T-helper 22 cell (primary cell): ENCODE results near the gene TMEM97.
A peak's percentile ranks its signal among the peaks of the same experiment; 100 is the strongest.
"Not testable (repeated sequence)": the region's sequence is repeated elsewhere in the genome, so short reads cannot be mapped to it uniquely, and the experiment has no call there.

ENCODE experiments used
- DNase-seq: peaks from one replicate; pipeline ENCODE4 v3.0.0-alpha.2; 2020; ENCODE audit warnings: low read depth

TMEM97 gene

GRCh38 chr17:28338056-28338768 lies 19.2 kb downstream of the TMEM97 start:
- no peak for DNase-seq

- DNase-seq = not testable (repeated sequence)
These were observed 19.8 kb downstream of the TMEM97 start for GRCh38 chr17:28338769-28339212.

DNA sequence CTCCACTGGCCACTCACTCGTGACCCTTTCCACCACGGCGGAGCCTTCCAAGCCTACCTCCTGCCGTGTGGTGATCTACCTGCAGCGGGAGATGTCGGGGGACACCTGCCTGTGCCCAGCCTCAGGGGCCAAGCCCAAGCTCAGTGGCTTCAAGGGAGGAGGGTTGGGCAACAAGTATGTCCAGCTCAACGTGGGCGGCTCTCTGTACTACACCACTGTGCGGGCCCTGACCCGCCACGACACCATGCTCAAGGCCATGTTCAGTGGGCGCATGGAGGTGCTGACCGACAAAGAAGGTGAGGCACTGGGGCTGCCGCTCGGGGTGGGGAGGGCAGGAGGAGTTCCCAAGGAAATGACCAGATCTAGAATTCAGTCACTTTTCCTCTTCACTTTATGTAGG lies 20.4 kb downstream of the TMEM97 start:
- DNase-seq = no peak

DNA sequence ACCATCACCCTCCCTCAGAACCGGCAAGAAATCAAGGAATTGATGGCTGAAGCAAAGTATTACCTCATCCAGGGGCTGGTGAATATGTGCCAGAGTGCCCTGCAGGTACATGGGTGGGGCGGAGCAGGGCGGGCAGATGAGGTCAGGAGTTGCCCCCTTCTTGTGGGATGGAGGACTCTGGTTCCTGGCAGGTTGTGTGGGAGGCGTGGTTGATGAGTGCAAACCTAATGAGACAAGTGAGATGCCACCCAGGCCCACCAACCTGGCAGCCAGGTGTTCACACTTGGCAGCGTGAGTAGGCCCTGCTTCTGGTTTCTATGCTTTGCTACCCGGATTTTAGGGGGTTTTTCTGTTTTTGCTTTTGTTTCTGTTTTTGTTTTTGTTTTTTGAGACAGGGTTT lies 21.4 kb downstream of the TMEM97 start:
- no peak for DNase-seq

- DNase-seq = no peak
These were observed 22.5 kb downstream of the TMEM97 start for GRCh38 chr17:28341516-28341915.

- no peak for DNase-seq
These were observed 23.3 kb downstream of the TMEM97 start for GRCh38 chr17:28342313-28342712.

DNA sequence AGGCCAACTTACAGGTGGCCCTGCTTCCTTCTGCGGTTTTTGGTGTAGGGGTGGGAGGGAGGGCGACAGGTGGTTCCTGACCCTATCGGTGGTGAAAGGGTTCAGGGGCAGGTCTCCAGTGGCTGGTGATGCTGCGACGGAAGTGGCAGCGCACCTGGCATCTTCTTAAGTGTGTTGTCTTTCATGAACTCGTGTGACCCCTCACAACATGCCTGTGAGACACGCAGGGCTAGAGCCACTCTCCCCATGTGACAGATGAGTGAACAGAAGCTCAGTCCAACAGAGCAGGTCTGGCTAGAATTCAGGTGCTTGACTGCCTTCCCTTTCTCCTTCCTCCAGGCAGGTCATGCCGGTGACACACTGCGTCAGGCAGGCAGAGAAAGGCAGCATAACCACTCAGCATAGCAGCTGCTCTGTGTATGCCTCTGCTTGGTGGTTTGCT lies 24.5 kb downstream of the TMEM97 start:
- no peak for DNase-seq

DNA sequence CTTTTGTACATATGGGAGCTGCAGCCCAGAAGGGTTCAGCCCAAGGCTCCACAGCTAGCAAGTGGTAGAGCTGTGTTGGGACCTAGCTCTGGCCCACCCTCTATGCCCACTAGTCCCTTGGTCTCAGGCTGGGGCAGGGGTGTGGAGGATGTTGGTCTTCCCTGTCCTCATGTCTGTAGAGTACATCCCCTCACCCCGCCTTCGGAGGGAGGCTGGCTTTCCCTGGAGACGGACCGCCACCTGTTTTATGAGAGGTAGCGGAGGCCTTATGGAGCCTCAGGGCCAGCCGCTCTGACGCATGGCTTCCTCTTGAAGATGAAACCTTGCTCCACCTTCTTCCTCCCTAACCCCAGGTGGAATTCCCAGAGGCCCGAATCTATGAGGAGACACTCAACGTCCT lies 25.0 kb downstream of the TMEM97 start:
- DNase-seq = no peak

DNA sequence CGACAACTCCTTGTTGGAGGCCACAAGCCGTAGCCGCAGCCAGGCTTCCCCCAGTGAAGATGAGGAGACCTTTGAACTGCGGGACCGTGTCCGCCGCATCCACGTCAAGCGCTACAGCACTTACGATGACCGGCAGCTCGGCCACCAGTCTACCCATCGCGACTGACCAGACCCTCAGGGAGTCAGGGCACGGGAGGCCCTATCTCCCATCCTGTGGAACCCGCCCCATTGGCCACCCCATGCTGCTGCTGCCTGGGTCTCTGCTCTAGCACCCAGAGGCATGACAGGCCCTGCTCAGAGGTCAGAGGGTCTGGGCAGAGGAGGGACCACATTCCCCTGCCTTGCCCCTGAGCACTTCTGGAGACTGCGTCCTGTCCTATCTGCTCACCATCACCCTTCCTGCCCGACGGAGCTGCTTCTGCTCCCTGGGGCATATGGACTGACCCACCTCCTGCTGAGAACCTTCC lies 25.5 kb downstream of the TMEM97 start:
- DNase-seq = no peak

DNA sequence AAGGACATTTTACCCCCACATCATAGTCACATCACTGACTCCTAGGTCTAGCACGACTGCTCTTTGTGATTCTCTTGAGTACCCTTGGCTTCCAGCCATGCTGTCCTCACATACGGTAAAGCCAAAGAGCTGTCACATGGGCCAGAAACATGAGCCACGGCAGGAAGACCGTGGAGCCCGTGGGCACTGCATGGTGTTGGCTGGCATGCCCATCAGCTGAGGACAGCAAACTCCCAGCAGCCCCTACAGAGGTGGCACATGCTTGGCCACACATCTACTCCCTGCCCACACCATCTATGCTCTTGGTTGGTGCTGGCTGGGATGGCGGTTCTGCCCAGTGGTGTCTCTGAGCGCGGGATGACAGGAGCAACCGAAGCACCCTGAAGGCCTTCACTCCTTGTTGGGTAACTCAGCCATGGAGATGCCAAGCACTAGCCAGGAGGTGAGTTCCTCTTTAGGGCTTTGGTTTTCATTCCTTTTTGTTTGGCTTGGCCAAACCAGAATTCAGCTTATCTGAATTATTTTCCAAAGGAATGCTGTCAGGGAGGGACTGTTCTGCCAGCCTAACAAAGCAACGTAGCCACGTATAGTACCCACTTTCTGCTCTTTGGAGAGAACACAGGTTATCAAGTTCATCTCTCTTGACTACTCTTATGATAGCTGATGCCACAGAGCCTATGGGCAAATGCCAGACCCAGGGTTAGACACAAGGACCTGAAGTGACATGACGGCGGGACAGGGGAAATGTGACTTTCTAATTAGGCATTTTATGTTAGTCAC lies 26.6 kb downstream of the TMEM97 start:
- no peak for DNase-seq

- no peak for DNase-seq
These were observed 27.2 kb downstream of the TMEM97 start for GRCh38 chr17:28346199-28346580.

DNA sequence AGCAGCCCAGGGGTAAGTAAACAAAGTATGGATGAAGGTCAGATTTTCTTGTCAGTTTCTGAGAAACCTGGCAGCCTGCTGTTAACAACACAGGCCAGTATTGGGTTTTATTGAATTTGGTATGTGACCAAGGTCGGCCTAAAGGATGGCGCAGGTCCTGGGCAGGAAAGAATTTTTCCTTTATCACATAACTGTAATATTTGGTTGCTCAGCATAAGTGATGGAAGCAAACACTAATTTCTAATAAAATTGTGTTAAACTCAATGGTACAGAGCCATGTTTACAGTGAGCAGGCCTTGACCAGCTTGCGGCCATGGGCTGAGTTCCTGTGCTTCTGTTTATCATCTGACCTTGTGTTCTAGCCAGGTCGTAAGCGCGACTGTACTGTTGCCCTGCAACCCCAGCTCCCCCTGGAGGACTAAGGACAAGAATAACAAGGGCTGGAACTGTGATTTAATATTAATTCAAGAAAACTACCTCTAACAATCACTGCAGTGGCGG lies 27.8 kb downstream of the TMEM97 start:
- DNase-seq = no peak

- no peak for DNase-seq
These were observed 28.4 kb downstream of the TMEM97 start for GRCh38 chr17:28347261-28347891.

DNA sequence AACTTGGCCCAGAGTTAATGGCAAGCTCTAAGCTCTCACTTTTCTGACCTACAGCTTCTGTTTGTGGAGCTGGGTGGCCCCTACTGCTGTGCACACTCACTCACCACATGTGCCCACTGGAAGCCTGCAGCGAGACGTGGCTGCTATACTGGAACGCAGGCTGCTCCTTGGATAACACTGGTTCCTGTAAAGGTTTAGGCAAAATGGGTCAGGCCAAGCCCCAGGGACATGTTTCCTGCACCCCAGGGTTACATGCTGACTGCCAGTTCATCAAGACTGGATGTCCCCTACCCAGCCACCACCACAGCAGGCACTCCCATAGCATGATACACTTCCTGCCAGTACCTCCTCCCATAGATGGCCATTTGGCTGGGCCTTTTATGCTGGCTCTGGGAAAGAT lies 30.0 kb downstream of the TMEM97 start:
- no peak for DNase-seq

- no peak for DNase-seq
These were observed 31.3 kb downstream of the TMEM97 start for GRCh38 chr17:28350271-28350670.

GRCh38 chr17:28357061-28357900 lies 38.3 kb downstream of the TMEM97 start, which contains the start of gene POLDIP2:
Gene POLDIP2, minus strand, starts transcription at chr17:28357527. Its CDS starts 79 bp downstream, at chr17:28357448.
- DNase-seq = peak; percentile 92

- no peak for DNase-seq
These were observed 38.8 kb downstream of the TMEM97 start for GRCh38 chr17:28357901-28358197.

GRCh38 chr17:28363186-28363585 lies 44.2 kb downstream of the TMEM97 start:
- DNase-seq = no peak

DNA sequence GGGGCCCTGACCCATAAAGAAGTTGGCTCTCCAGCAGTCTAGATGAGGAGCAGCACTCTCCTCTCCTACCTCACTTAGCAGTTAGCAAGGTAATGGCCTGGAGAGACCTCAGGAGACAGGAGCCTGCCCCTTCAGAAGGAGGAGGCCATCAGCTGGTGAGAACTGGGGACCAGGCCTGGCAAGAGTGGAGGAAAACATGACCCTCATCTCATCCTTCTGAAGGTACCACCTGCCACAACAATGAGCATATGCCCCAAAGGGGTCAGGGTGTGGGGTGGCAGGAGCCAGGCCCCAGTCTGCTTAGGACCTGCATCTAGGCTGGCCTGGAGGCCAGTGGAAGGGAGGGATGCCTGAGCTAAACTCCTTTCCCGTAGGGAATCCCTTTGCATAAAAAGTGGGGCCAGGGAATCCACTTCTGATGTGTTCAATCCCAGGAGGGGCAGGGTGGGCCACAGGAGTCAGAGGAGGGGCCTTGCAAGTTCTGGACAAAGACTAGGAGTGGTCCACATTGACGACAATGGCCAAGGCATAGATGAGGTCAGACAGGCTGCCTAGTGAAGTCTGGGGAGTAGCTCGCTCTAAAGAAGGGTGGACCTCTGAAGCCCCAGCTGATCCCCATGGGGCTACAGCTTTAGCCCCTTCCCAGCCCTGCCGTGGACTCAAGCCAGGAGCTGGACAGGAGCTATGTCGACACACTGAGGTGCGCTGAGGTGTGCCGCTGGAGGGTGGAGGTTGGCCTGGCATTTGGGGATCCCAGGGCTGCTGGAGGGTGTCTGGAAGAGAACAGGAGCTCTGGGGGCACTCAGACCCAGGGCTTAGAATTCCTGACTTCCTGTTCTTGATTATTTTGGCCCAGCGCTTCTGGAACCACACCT lies 45.0 kb downstream of the TMEM97 start:
- DNase-seq = no peak

GRCh38 chr17:28364665-28365363 lies 45.8 kb downstream of the TMEM97 start, which contains the start of gene SEBOX:
Gene SEBOX, minus strand, starts transcription at chr17:28365199. Its CDS starts 48 bp downstream, at chr17:28365151.
- DNase-seq = no peak
